ENCODE results near the gene OTOP3. TPM values are rescaled to one million over a fixed set of nuclear protein-coding genes. Genes with fewer than 3 reads are reported as not detected.

The OTOP3 gene
- total RNA-seq, 1 experiment from 2014 or later = not detected

DNA sequence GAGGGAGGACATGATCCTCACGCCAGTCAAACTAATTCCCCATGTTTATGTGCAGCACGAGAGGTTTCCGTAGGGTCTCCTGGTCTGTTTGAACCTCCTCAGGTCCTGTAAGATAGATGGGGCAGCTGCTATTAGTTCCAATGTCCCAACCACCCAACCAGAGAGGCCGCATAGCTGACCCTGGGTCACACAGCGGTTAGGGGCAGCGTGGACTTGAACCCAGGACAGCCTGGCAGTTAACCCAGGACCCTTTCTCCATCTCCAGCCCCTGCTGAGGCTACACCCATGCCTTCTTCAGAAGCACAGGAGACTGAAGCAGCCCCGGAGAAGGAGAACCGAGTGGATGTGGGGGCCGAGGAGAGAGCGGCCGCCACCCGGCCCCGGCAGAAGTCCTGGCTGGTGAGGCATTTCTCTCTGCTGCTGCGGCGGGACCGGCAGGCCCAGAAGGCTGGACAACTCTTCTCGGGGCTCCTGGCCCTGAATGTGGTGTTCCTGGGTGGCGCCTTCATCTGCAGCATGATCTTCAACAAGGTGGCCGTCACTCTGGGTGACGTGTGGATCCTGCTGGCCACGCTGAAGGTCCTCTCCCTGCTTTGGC, 5.5 kb downstream of the OTOP3 start:
- Histone ChIP-seq H4K8ac (replicated peaks; ENCODE audit: insufficient read length, low read depth, low read length) (no peak overlapping the region), H3K14ac (ENCODE audit: insufficient read depth, low read length) (no peak overlapping the region; the same call in 1 of the 2 replicates), H3K4me2 (ENCODE audit: insufficient read depth, insufficient read length, low read length) (no peak overlapping the region), H2BK15ac (ENCODE audit: low read depth, low read length) (no peak overlapping the region), H4K20me1 (ENCODE audit: control insufficient read depth, insufficient read depth, insufficient read length) (no peaks in the 10 kb centered on the region), H2BK12ac (ENCODE audit: insufficient read length, low read depth, low read length) (no peak overlapping the region), H2AK5ac (ENCODE audit: insufficient read length, low read length) (no peak overlapping the region), H3T11ph (ENCODE audit: low read length) (no peak overlapping the region), H3K9me3 (ENCODE audit: control insufficient read depth, low read depth, low read length) (no peaks in the 10 kb centered on the region), H3K79me2 (ENCODE audit: insufficient read depth, low read length) (no peaks in the 10 kb centered on the region), H4K91ac (ENCODE audit: insufficient read length, low read depth, low read length) (no peak overlapping the region), H2AFZ (ENCODE audit: low read length) (no peak overlapping the region), H3K56ac (ENCODE audit: insufficient read length, low read depth, low read length) (no peak overlapping the region), H2BK120ac (ENCODE audit: low read depth, low read length, poor library complexity, severe bottlenecking) (no peak overlapping the region), H3K23me2 (ENCODE audit: insufficient read length, low read depth, low read length, poor library complexity, severe bottlenecking) (peaks cover 3% of the 10 kb centered on the region), H3K9ac (ENCODE audit: extremely low read depth, insufficient read length, low read length) (no peak overlapping the region), H3K4ac (ENCODE audit: low read depth, low read length) (no peak overlapping the region), H2BK5ac (ENCODE audit: insufficient read length, low read length) (no peak overlapping the region), H3K27ac (ENCODE audit: insufficient read length, low read depth, low read length) (no peak overlapping the region), H2BK20ac (ENCODE audit: low read depth, low read length, poor library complexity, severe bottlenecking) (no peak overlapping the region), H4K5ac (ENCODE audit: insufficient read length, low read depth, low read length) (no peak overlapping the region), H3K27me3 (ENCODE audit: insufficient read depth, low read length) (peaks cover 12% of the 10 kb centered on the region), H3K23ac (ENCODE audit: insufficient read length, low read depth, low read length) (no peak overlapping the region), H3K79me1 (ENCODE audit: insufficient read depth, low read depth, low read length, poor library complexity, severe bottlenecking) (no peaks in the 10 kb centered on the region), H3K4me1 (ENCODE audit: insufficient read depth, low read length) (no peaks in the 10 kb centered on the region; the same call in 1 of the 2 replicates), H3K18ac (ENCODE audit: insufficient read length, low read depth, low read length) (no peak overlapping the region)
- peaks cover 72% of the 10 kb centered on the region for H3K27me3 Mint-ChIP-seq (ENCODE audit: low read depth)
- TF ChIP-seq, protein P1, sequence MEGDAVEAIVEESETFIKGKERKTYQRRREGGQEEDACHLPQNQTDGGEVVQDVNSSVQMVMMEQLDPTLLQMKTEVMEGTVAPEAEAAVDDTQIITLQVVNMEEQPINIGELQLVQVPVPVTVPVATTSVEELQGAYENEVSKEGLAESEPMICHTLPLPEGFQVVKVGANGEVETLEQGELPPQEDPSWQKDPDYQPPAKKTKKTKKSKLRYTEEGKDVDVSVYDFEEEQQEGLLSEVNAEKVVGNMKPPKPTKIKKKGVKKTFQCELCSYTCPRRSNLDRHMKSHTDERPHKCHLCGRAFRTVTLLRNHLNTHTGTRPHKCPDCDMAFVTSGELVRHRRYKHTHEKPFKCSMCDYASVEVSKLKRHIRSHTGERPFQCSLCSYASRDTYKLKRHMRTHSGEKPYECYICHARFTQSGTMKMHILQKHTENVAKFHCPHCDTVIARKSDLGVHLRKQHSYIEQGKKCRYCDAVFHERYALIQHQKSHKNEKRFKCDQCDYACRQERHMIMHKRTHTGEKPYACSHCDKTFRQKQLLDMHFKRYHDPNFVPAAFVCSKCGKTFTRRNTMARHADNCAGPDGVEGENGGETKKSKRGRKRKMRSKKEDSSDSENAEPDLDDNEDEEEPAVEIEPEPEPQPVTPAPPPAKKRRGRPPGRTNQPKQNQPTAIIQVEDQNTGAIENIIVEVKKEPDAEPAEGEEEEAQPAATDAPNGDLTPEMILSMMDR (conservative IDR thresholded peaks at IDR 0.05) = no peak
- H3K36me3 Mint-ChIP-seq (ENCODE audit: insufficient read depth in 1 of 3, low read depth in 3 of 3) = no peaks in the 10 kb centered on the region
- H3K4me3 Mint-ChIP-seq = no peak overlapping the region
- no peak for DNase-seq
- no peaks in the 10 kb centered on the region; a peak in 1 of 5 replicates for H3K9me3 Mint-ChIP-seq
- WGBS (ENCODE audit: extremely low coverage, insufficient read length, low lambda C conversion rate) = no CpG with 5 or more reads among the region's 21 CpGs
- peaks cover 17 to 25% of the 10 kb centered on the region in 2 experiments for H3K4me1 Mint-ChIP-seq
- H3K27ac Mint-ChIP-seq = no peak overlapping the region

Measured in H9 (cell line).